PC-9 (cell line): ENCODE data around the gene ADGRD1. TPM values are rescaled to one million over a fixed set of nuclear protein-coding genes. Genes with fewer than 3 reads are reported as not detected.

Source experiments
- BruUV-seq: library from RNA; stranded (reverse); fragments of 400-500 nt; replicated peaks from 2 replicates; lab custom pipeline; 2021; lab: Mats Ljungman, UMichigan
- CTCF ChIA-PET: fragments of 300-600 bp; sonication (Branson Sonifier 250); formaldehyde crosslinking; loops from one replicate; lab custom pipeline; 2022; ENCODE audit warnings: antibody characterized with exemption; lab: Charles Lee
- POLR2A ChIA-PET: fragments of 300-600 bp; sonication (Branson Sonifier 250); formaldehyde crosslinking; loops from one replicate; lab custom pipeline; 2022; ENCODE audit warnings: antibody characterized with exemption; ENCODE audit not compliant: unreplicated experiment; lab: Charles Lee
- DNase-seq, 2 experiments: peaks; one replicate each; pipeline versions ENCODE4 v3.0.0 to v3.0.0-alpha.2; 2015 to 2022; ENCODE audit warnings: mixed read lengths in 1 of 2
- H2AFZ ChIP-seq: fragments of 200-600 bp; sonication (generic); 2 replicates; pipeline ENCODE4 v1.8.1; 2017; ENCODE audit warnings: antibody characterized with exemption
- H3F3A ChIP-seq: fragments of 200-600 bp; sonication (generic); 2 replicates; pipeline ENCODE4 v1.8.1; 2017; ENCODE audit warnings: antibody characterized with exemption, mild to moderate bottlenecking, low read depth; ENCODE audit not compliant: insufficient read depth
- H3K27ac ChIP-seq: fragments of 200-600 bp; sonication (generic); 2 replicates; pipeline ENCODE4 v1.6.1; 2016; ENCODE audit warnings: mixed run types
- H3K27me3 ChIP-seq: fragments of 200-600 bp; sonication (generic); 2 replicates; pipeline ENCODE4 v1.6.1; 2016; ENCODE audit warnings: low read depth, mixed run types; ENCODE audit not compliant: insufficient read depth
- H3K36me3 ChIP-seq: fragments of 200-600 bp; sonication (generic); 2 replicates; pipeline ENCODE4 v1.6.1; 2016; ENCODE audit warnings: low read depth, mixed run types
- H3K4me1 ChIP-seq: fragments of 200-600 bp; sonication (generic); replicated peaks from 2 replicates; pipeline ENCODE4 v1.6.1; 2016; ENCODE audit warnings: mixed run types; ENCODE audit not compliant: insufficient read depth
- H3K4me2 ChIP-seq: fragments of 200-600 bp; sonication (generic); 2 replicates; pipeline ENCODE4 v1.6.1; 2017; ENCODE audit warnings: mixed run types
- H3K4me3 ChIP-seq: fragments of 200-600 bp; sonication (generic); 2 replicates; pipeline ENCODE4 v1.6.1; 2016; ENCODE audit warnings: mixed run types
- H3K79me2 ChIP-seq: fragments of 200-600 bp; sonication (generic); 2 replicates; pipeline ENCODE4 v1.6.1; 2017; ENCODE audit warnings: low read depth, mixed run types
- H3K9me2 ChIP-seq: fragments of 200-600 bp; sonication (generic); 2 replicates; pipeline ENCODE4 v1.8.1; 2017; ENCODE audit warnings: mild to moderate bottlenecking; ENCODE audit not compliant: insufficient read depth
- H3K9me3 ChIP-seq: fragments of 200-600 bp; sonication (generic); 2 replicates; pipeline ENCODE4 v1.8.1; 2016; ENCODE audit warnings: low read depth; ENCODE audit not compliant: insufficient read depth
- H4K20me1 ChIP-seq: fragments of 200-600 bp; sonication (generic); 2 replicates; pipeline ENCODE4 v1.8.1; 2017; ENCODE audit not compliant: insufficient read depth
- EZH2 ChIP-seq: fragments of 200-600 bp; sonication (generic); IDR thresholded peaks from 2 replicates; pipeline ENCODE4 v1.8.0; 2017; ENCODE audit warnings: antibody characterized with exemption, low read depth
- intact Hi-C: fragments of 100-400 bp; cut with micrococcal nuclease; formaldehyde crosslinking; loops from one replicate; pipeline ENCODE4 v1.10.0; 2022; ENCODE audit not compliant: unreplicated experiment
- total RNA-seq: library from RNA; stranded (reverse); gene quantifications from 2 replicates; pipeline ENCODE4 v1.2.3, GENCODE V29; 2021
- TF ChIP-seq, protein P1 (sequence below): fragments of 200-600 bp; sonication (generic); conservative IDR thresholded peaks from 2 replicates; pipeline ENCODE4 v1.6.1; 2017; ENCODE audit warnings: mixed run types, antibody characterized with exemption, mild to moderate bottlenecking, moderate library complexity

ADGRD1 gene
- total RNA-seq, 1 experiment from 2014 or later: not detected

GRCh38 chr12:131102991-131103668 lies 149.4 kb downstream of the ADGRD1 start:
- CTCF ChIA-PET: no interaction called here
- H3K4me2 ChIP-seq: no peak overlapping the region

GRCh38 chr12:131103669-131104462 lies 150.2 kb downstream of the ADGRD1 start:
- H3K79me2 ChIP-seq: no peaks in the 10 kb centered on the region
- H3K9me2 ChIP-seq: no peaks in the 10 kb centered on the region
- H3K27me3 ChIP-seq: peaks cover 78% of the 10 kb centered on the region
- intact Hi-C loops: loop anchor here (2.0 kb wide), 1 partner anchor 727 kb away; no protein-coding TSS in a partner anchor
- TF ChIP-seq, protein P1, sequence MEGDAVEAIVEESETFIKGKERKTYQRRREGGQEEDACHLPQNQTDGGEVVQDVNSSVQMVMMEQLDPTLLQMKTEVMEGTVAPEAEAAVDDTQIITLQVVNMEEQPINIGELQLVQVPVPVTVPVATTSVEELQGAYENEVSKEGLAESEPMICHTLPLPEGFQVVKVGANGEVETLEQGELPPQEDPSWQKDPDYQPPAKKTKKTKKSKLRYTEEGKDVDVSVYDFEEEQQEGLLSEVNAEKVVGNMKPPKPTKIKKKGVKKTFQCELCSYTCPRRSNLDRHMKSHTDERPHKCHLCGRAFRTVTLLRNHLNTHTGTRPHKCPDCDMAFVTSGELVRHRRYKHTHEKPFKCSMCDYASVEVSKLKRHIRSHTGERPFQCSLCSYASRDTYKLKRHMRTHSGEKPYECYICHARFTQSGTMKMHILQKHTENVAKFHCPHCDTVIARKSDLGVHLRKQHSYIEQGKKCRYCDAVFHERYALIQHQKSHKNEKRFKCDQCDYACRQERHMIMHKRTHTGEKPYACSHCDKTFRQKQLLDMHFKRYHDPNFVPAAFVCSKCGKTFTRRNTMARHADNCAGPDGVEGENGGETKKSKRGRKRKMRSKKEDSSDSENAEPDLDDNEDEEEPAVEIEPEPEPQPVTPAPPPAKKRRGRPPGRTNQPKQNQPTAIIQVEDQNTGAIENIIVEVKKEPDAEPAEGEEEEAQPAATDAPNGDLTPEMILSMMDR: no peak
- no peak for TF ChIP-seq EZH2
- no peak overlapping the region for H2AFZ ChIP-seq
- no peaks in the 10 kb centered on the region for H3K4me1 ChIP-seq
- H3K4me2 ChIP-seq: no peak overlapping the region
- no peak overlapping the region for H3K27ac ChIP-seq
- no TSS peak for BruUV-seq
- CTCF ChIA-PET: interaction anchor here (0.6 kb wide), 1 partner anchor 172 kb away, joined by 4 read pairs; no protein-coding TSS in a partner anchor
- H3F3A ChIP-seq: no peaks in the 10 kb centered on the region
- no peak for DNase-seq
- H3K36me3 ChIP-seq: no peaks in the 10 kb centered on the region
- H3K4me3 ChIP-seq: no peak overlapping the region
- H3K9me3 ChIP-seq: no peaks in the 10 kb centered on the region
- no peaks in the 10 kb centered on the region for H4K20me1 ChIP-seq
- POLR2A ChIA-PET: no interaction called here

More at GRCh38 chr12:131102991-131103668, 149.4 kb downstream of the ADGRD1 start:
- DNase-seq: no peak
- no peaks in the 10 kb centered on the region for H4K20me1 ChIP-seq
- no peaks in the 10 kb centered on the region for H3K9me2 ChIP-seq
- no peaks in the 10 kb centered on the region for H3K9me3 ChIP-seq
- H3K27me3 ChIP-seq: peaks cover 82% of the 10 kb centered on the region
- intact Hi-C loops: no loop called here
- H3K4me1 ChIP-seq: no peaks in the 10 kb centered on the region
- BruUV-seq: no TSS peak
- H3K4me3 ChIP-seq: no peak overlapping the region
- TF ChIP-seq, protein P1: no peak
- TF ChIP-seq EZH2: no peak
- no peaks in the 10 kb centered on the region for H3F3A ChIP-seq
- H3K36me3 ChIP-seq: no peaks in the 10 kb centered on the region
- H3K79me2 ChIP-seq: no peaks in the 10 kb centered on the region
- POLR2A ChIA-PET: no interaction called here
- no peak overlapping the region for H3K27ac ChIP-seq
- H2AFZ ChIP-seq: no peak overlapping the region

- Histone ChIP-seq H3K9me2 (no peaks in the 10 kb centered on the region), H3K27me3 (peaks cover 69% of the 10 kb centered on the region), H3K9me3 (no peaks in the 10 kb centered on the region), H3K79me2 (no peaks in the 10 kb centered on the region), H3K4me3 (no peak overlapping the region), H3K27ac (no peak overlapping the region), H3F3A (no peaks in the 10 kb centered on the region), H3K4me1 (no peaks in the 10 kb centered on the region), H2AFZ (no peak overlapping the region), H4K20me1 (no peaks in the 10 kb centered on the region), H3K4me2 (no peak overlapping the region), H3K36me3 (no peaks in the 10 kb centered on the region)
- peak in 1 of 2 experiments; percentile 73 for DNase-seq
- BruUV-seq: no TSS peak
- no peak for TF ChIP-seq EZH2
- TF ChIP-seq, protein P1: peak; percentile 83
- POLR2A ChIA-PET: no interaction called here
- CTCF ChIA-PET: interaction anchor here (0.6 kb wide), 2 partner anchors 173 to 732 kb away, joined by 3 to 4 read pairs; no protein-coding TSS in a partner anchor
- intact Hi-C loops: loop anchor here (2.0 kb wide), 1 partner anchor 726 kb away; no protein-coding TSS in a partner anchor
These were observed 151.0 kb downstream of the ADGRD1 start for GRCh38 chr12:131104463-131105350.
